Thyroid gland (tissue), 4 donors: ENCODE data around the gene PACS2. TPM values are rescaled to one million over a fixed set of nuclear protein-coding genes. Genes with fewer than 3 reads are reported as not detected.
A peak's percentile ranks its signal among the peaks of the same experiment; 100 is the strongest.

ENCODE experiments used
- DNase-seq, 2 donors: peaks; one replicate each; pipeline ENCODE4 v3.0.0-alpha.2; 2019
- H3K27ac ChIP-seq, 3 donors: fragments of 200-600 bp; sonication (generic); 1 replicate in 2 of 3; 2 replicates in 1 of 3; pipeline ENCODE4 v1.5.1; 2016 to 2019; ENCODE audit warnings: mild to moderate bottlenecking in 1 of 3, moderate library complexity in 1 of 3
- H3K27me3 ChIP-seq: fragments of 200-600 bp; sonication (generic); one replicate; pipeline ENCODE4 v1.5.1; 2019
- H3K36me3 ChIP-seq, 2 donors: fragments of 200-600 bp; sonication (generic); one replicate each; pipeline ENCODE4 v1.5.1; 2016 to 2019
- H3K4me1 ChIP-seq, 2 donors: fragments of 200-600 bp; sonication (generic); one replicate each; pipeline ENCODE4 v1.5.1; 2017 to 2019
- H3K4me3 ChIP-seq, 3 donors: fragments of 200-600 bp; sonication (generic); replicated peaks in 1 of 3; 1 replicate in 2 of 3; 2 replicates in 1 of 3; pipeline ENCODE4 v1.5.1; 2016; ENCODE audit warnings: mild to moderate bottlenecking in 1 of 3
- H3K9me3 ChIP-seq: fragments of 200-600 bp; sonication (generic); one replicate; pipeline ENCODE4 v1.5.1; 2017
- POLR2A ChIP-seq, 2 donors: fragments of 450-650 bp; IDR thresholded peaks; one replicate each; pipeline ENCODE4 v1.6.1; 2017; ENCODE audit warnings: antibody characterized with exemption in 2 of 2, mild to moderate bottlenecking in 2 of 2, moderate library complexity in 1 of 2
- WGBS, 2 donors: methylation state at CpG; one replicate each; pipeline ENCODE4 v1.1.5; 2017; 5-methylcytosine and 5-hydroxymethylcytosine counted together
- intact Hi-C: fragments of 100-400 bp; cut with DNase I; formaldehyde crosslinking; loops from one replicate; pipeline ENCODE4 v1.15.1; 2023
- total RNA-seq, 4 donors: library from RNA; depleted of rRNA; stranded (reverse); fragments of >200 nt; gene quantifications; one replicate each; pipeline ENCODE4 v1.2.3, GENCODE V29; 2016
- TF ChIP-seq, protein P1 (sequence below), 6 experiments: fragments of 200-600 bp in 3 of 6; fragments of 450-650 bp in 3 of 6; sonication (generic) in 3 of 6; IDR thresholded peaks; one replicate each; pipeline ENCODE4 v1.5.1; 2016 to 2019; ENCODE audit warnings: antibody characterized with exemption in 6 of 6, mild to moderate bottlenecking in 2 of 6, inconsistent platforms in 1 of 6, moderate library complexity in 1 of 6

PACS2 gene
- total RNA-seq, 4 donors from 2014 or later = 54.6 to 85.2 (median 72.1) TPM

DNA sequence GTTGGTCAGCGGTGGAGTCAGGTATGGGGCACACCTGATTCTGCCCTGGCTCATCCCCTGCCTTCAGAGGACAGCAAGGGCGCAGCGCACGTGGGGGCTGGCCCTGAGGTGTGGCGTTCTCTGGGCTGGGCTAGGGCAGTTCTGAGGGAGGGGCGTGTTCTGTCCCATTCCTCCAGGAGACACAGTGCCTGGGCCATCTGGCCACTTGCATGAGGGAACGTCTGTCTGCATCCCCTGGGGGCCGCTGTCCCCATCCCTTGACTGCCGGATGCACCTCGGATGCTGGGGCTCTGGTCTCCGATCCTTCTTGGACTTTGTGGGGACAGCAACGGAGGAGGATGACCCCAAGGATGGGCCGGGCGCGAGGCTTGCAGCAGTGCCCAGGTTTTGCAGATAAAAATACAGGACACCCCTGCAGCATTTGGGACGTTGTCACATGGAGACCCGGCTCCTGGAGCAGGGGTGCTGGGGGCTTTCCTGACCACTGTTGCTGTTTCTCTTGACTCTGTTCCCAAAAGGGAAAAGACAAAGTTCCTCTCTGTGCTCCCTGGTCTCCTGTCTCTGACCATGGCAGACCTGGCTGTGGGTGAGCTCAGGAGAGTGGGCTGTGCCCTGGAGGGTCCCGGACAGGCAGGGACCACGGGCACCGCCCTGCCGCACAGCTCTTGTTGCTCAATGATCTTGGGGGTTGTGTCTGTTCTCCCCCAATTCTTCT lies 112.0 kb downstream of the PACS2 start:
- 96 to 97% methylated on average over 16 to 21 of the region's 21 CpGs for WGBS, 2 donors
- Histone ChIP-seq H3K4me3 (no peak overlapping the region), H3K36me3 (no peaks in the 10 kb centered on the region), H3K4me1 (peaks cover 3 to 17% of the 10 kb centered on the region in 2 donors), H3K27ac (no peak overlapping the region), H3K9me3 (no peaks in the 10 kb centered on the region), H3K27me3 (no peaks in the 10 kb centered on the region)
- TF ChIP-seq POLR2A (IDR thresholded peaks at IDR 0.05) = no peak
- TF ChIP-seq, protein P1, sequence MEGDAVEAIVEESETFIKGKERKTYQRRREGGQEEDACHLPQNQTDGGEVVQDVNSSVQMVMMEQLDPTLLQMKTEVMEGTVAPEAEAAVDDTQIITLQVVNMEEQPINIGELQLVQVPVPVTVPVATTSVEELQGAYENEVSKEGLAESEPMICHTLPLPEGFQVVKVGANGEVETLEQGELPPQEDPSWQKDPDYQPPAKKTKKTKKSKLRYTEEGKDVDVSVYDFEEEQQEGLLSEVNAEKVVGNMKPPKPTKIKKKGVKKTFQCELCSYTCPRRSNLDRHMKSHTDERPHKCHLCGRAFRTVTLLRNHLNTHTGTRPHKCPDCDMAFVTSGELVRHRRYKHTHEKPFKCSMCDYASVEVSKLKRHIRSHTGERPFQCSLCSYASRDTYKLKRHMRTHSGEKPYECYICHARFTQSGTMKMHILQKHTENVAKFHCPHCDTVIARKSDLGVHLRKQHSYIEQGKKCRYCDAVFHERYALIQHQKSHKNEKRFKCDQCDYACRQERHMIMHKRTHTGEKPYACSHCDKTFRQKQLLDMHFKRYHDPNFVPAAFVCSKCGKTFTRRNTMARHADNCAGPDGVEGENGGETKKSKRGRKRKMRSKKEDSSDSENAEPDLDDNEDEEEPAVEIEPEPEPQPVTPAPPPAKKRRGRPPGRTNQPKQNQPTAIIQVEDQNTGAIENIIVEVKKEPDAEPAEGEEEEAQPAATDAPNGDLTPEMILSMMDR (IDR thresholded peaks at IDR 0.05) = no peak
- no peak for DNase-seq
- intact Hi-C loops = no loop called here

DNA sequence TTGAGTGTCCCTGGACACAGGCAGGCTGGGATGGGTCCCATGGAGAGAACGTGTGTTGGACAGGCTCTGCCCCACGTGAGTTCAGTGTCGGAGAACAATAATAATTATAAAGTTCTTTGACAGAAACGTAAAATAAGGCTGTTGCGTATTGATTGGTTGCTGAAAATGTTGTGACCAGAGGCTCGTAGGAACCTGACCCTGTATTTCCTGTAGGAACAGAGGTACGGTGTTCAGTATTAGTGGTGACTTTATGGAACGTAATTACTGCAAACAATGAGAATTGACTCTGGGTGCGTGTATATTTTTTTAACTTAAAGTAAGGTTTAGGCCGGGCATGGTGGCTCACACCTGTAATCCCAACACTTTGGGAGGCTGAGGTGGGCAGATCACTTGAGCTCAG lies 112.9 kb downstream of the PACS2 start:
- WGBS, 2 donors = 95 to 97% methylated on average over 10 of the region's 10 CpGs
- DNase-seq = no peak
- H3K27me3 ChIP-seq = no peaks in the 10 kb centered on the region
- no peaks in the 10 kb centered on the region for H3K9me3 ChIP-seq
- no peaks in the 10 kb centered on the region for H3K36me3 ChIP-seq
- H3K4me1 ChIP-seq = peaks cover 3 to 16% of the 10 kb centered on the region in 2 donors
- H3K4me3 ChIP-seq = no peak overlapping the region
- H3K27ac ChIP-seq = no peak overlapping the region
- intact Hi-C loops = no loop called here
- TF ChIP-seq POLR2A (IDR thresholded peaks at IDR 0.05) = no peak
- TF ChIP-seq, protein P1 (IDR thresholded peaks at IDR 0.05) = no peak

DNA sequence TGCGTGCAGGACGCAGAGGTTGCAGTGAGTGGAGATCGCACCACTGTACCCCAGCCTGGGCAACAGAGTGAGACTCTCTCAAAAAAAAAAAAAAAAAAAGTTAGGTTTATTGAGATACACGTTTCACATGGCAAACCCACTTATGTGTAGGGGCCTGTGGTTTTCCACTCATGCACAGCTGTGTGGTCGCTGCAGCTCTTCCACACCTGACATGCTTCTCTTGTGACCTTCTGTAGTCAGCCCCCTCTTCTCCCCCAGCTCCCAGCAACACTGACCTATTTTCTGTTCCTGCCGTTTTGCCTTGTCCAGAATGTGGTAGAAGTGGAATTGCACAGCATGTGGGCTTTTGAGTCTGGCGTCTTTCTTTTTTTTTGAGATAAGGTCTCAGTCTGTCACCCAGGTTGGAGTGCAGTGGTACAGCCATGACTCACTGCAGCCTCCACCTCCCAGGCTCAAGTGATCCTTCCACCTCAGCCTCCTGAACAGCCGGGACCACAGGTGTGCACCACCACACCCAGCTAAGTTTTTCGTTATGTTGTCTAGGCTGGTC lies 113.5 kb downstream of the PACS2 start:
- H3K4me1 ChIP-seq = peaks cover 3 to 16% of the 10 kb centered on the region in 2 donors
- H3K36me3 ChIP-seq = no peaks in the 10 kb centered on the region
- H3K27me3 ChIP-seq = no peaks in the 10 kb centered on the region
- DNase-seq = no peak
- no peak for TF ChIP-seq POLR2A (IDR thresholded peaks at IDR 0.05)
- TF ChIP-seq, protein P1 (IDR thresholded peaks at IDR 0.05) = no peak
- intact Hi-C loops = no loop called here
- H3K9me3 ChIP-seq = no peaks in the 10 kb centered on the region
- WGBS, 2 donors = 94 to 95% methylated on average over 9 of the region's 9 CpGs
- H3K4me3 ChIP-seq = no peak overlapping the region
- H3K27ac ChIP-seq = no peak overlapping the region

DNA sequence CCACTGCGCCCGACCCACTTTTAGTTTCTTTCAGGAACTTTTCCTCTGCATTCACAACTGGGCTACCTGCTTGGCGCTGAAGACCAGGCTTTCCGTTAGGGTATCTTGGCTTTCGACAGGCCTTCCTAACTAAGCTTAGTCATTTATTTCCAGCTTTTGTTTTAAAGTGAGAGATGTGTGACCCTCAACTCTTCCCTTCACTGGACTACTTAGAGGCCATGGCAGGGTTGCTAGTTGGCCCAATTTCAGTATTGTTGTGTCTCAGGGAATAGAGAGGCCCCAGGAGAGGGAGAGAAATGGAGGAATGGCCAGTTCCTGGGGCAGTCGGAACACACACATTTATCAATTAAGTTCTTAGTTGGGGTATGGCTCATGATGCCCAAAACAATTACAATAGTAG lies 115.5 kb downstream of the PACS2 start:
- TF ChIP-seq, protein P1 (IDR thresholded peaks at IDR 0.05) = no peak
- TF ChIP-seq POLR2A (IDR thresholded peaks at IDR 0.05) = no peak
- 85 to 91% methylated on average over 6 of the region's 6 CpGs for WGBS, 2 donors
- H3K27ac ChIP-seq = no peak overlapping the region
- no peaks in the 10 kb centered on the region for H3K36me3 ChIP-seq
- no peak for DNase-seq
- H3K27me3 ChIP-seq = no peaks in the 10 kb centered on the region
- H3K4me3 ChIP-seq = no peak overlapping the region
- intact Hi-C loops = no loop called here
- peaks cover 3 to 16% of the 10 kb centered on the region in 2 donors for H3K4me1 ChIP-seq
- no peaks in the 10 kb centered on the region for H3K9me3 ChIP-seq

DNA sequence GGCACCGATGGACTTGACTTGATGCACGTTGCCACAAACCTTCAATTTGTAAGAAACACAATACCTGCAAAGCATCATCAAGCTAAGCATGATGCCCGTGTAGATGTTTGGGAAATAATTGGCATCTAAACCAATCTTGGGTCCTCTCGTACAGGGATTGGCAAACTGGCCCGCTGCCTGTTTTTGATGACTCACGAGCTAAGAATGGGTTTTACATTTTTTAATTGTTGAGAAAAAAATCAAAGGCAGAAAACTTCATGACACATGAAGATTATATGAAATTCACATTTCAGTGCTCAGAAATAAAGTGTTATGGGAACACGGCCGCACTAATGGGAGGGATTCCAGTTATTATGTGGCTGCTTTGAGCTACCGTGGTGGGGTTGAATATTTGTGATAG lies 116.0 kb downstream of the PACS2 start:
- intact Hi-C loops = no loop called here
- WGBS, 2 donors = 80 to 82% methylated on average over 9 of the region's 9 CpGs
- TF ChIP-seq POLR2A (IDR thresholded peaks at IDR 0.05) = no peak
- TF ChIP-seq, protein P1 (IDR thresholded peaks at IDR 0.05) = no peak
- Histone ChIP-seq H3K4me1 (peaks cover 3 to 16% of the 10 kb centered on the region in 2 donors), H3K4me3 (no peak overlapping the region), H3K36me3 (no peaks in the 10 kb centered on the region), H3K27ac (peak overlapping the region in 1 of 3 donors; percentile 13), H3K9me3 (no peaks in the 10 kb centered on the region), H3K27me3 (no peaks in the 10 kb centered on the region)
- peak in 1 of 2 donors; percentile 30 for DNase-seq
